Heart left ventricle (tissue), 16 donors: Measurements from ENCODE around the gene SLC22A9. TPM values are rescaled to one million over a fixed set of nuclear protein-coding genes. Genes with fewer than 3 reads are reported as not detected.

Experiments
- ATAC-seq, 4 donors: fragments of 200-7000 bp; cut with Tn5 transposase; one replicate each; pipeline ENCODE4 v1.9.1; 2020 to 2022; ENCODE audit warnings: moderate library complexity in 4 of 4, mild to moderate bottlenecking in 3 of 4, moderate number of reproducible peaks in 1 of 4
- DNase-seq, 5 donors: peaks; one replicate each; pipeline ENCODE4 v3.0.0-alpha.2; 2020
- H3K27ac ChIP-seq, 12 donors: fragments of 200-600 bp; sonication (generic) in 4 of 12; one replicate each; pipeline versions ENCODE4 v1.5.0 to v1.8.0; 2016 to 2022; ENCODE audit warnings: mild to moderate bottlenecking in 2 of 12
- H3K27me3 ChIP-seq, 9 donors: fragments of 200-600 bp; sonication (generic) in 2 of 9; one replicate each; pipeline versions ENCODE4 v1.5.1 to v1.8.0; 2016 to 2022; ENCODE audit warnings: mild to moderate bottlenecking in 3 of 9
- H3K36me3 ChIP-seq, 9 donors: fragments of 200-600 bp; sonication (generic) in 2 of 9; one replicate each; pipeline versions ENCODE4 v1.5.0 to v1.8.0; 2018 to 2022; ENCODE audit warnings: mild to moderate bottlenecking in 2 of 9
- H3K4me1 ChIP-seq, 12 donors: fragments of 200-600 bp; sonication (generic) in 4 of 12; one replicate each; pipeline versions ENCODE4 v1.5.0 to v1.8.0; 2016 to 2022; ENCODE audit warnings: mild to moderate bottlenecking in 3 of 12
- H3K4me3 ChIP-seq, 12 donors: fragments of 200-600 bp; sonication (generic) in 4 of 12; one replicate each; pipeline versions ENCODE4 v1.5.0 to v1.8.0; 2017 to 2022; ENCODE audit warnings: mild to moderate bottlenecking in 9 of 12, moderate library complexity in 4 of 12
- H3K9me3 ChIP-seq, 12 donors: fragments of 200-600 bp; sonication (generic) in 4 of 12; one replicate each; pipeline versions ENCODE4 v1.5.0 to v1.8.0; 2016 to 2022; ENCODE audit warnings: mild to moderate bottlenecking in 1 of 12
- CTCF ChIP-seq, 12 donors: fragments of 200-600 bp; sonication (generic) in 4 of 12; IDR thresholded peaks; one replicate each; pipeline versions ENCODE4 v1.5.0 to v1.8.0; 2018 to 2022; ENCODE audit warnings: antibody characterized with exemption in 12 of 12, mild to moderate bottlenecking in 5 of 12
- POLR2A ChIP-seq, 2 donors: fragments of 450-650 bp; IDR thresholded peaks; one replicate each; pipeline ENCODE4 v1.6.1; 2017; ENCODE audit warnings: antibody characterized with exemption in 2 of 2, mild to moderate bottlenecking in 2 of 2, moderate library complexity in 2 of 2
- WGBS, 4 donors: extraction: QIAGEN DNeasy Blood & Tissue Kit in 2 of 4; methylation state at CpG; one replicate each; pipeline versions ENCODE4 v1.1.5 to v1.1.7; 2013 to 2018; 5-methylcytosine and 5-hydroxymethylcytosine counted together
- intact Hi-C, 10 donors: fragments of 100-400 bp; cut with DNase I; formaldehyde crosslinking; loops; one replicate each; pipeline versions ENCODE4 v1.11.1 to v1.14.2; 2022
- polyA plus RNA-seq, 2 donors: library from polyadenylated mRNA; stranded (reverse); fragments of 200-250 nt; gene quantifications; one replicate each; pipeline ENCODE4 v1.2.3, GENCODE V29; 2013
- total RNA-seq, 9 donors: library from RNA; depleted of rRNA in 2 of 9; stranded (reverse); fragments of >200 nt in 2 of 9; fragmentation: NEBNext Ultra II Directional in 3 of 9; extraction: Animal tissue kit (Norgen Biotek cat#: 25700) in 3 of 9; gene quantifications; one replicate each; pipeline versions ENCODE4 v1.1.0 to v1.2.4, GENCODE V29; 2016 to 2023
- donor health status: ischemic (EF 13 %, LVEDD 7.1; RV severe dilation, severe dysfunction).
- donor health status: healthy with polysubstance abuse.
- donor health status: DM: no; HTN: yes; CAD: no.
- donor health status: DM: no; HTN: no; CAD: no.
- donor health status: ischemic (EF 25% LVEDD 6.9; RV normal size, moderate dysfunction).
- donor health status: ischemic (EF 25% LVEDD 5.7; RV mildly dilated, moderate dysfunction).
- donor health status: healthy.
- donor health status: DM: yes; HTN: yes; CAD: no.
- donor health status: ischemic (EF 35%, LVEDD 5.7; RV mildly dilated, moderate dysfunction).
- donor health status: nonischemic (EF 11% LVEDD 7.7; RV severe dilation, severe dysfunction).
- donor health status: DM: yes; HTN: yes; CAD: no.
- donor health status: PGD.
- donor health status: ischemic (EF 29% LVEDD 5.4; RV normal size, mild dysfunction).
- donor health status: nonischemic (EF 23%, LVEDD 6.1; RV moderate dilation, normal function).

Gene SLC22A9
- total and polyA plus RNA-seq, 11 donors = not detected

GRCh38 chr11:63445118-63445517 is 75.5 kb downstream of the SLC22A9 start:
- H3K4me1 ChIP-seq = no peaks in the 10 kb centered on the region
- DNase-seq = no peak
- no peak for ATAC-seq
- no peaks in the 10 kb centered on the region for H3K36me3 ChIP-seq
- TF ChIP-seq CTCF (IDR thresholded peaks at IDR 0.05) = no peak
- TF ChIP-seq POLR2A (IDR thresholded peaks at IDR 0.05) = no peak
- H3K27ac ChIP-seq = no peak overlapping the region
- intact Hi-C loops = loop anchor here in 1 of 10 donors (10.0 kb wide), 1 partner anchor 60 kb away; the partner anchor contains the start of gene LGALS12
- 78 to 82% (median 78%) methylated on average over 2 of the region's 2 CpGs for WGBS, 4 donors
- peaks cover 0 to 11% (median 0%) of the 10 kb centered on the region in 12 donors for H3K9me3 ChIP-seq
- H3K4me3 ChIP-seq = no peak overlapping the region
- peaks cover 0 to 4% (median 0%) of the 10 kb centered on the region in 9 donors for H3K27me3 ChIP-seq

- DNase-seq = no peak
- Histone ChIP-seq H3K4me1 (no peaks in the 10 kb centered on the region), H3K36me3 (no peaks in the 10 kb centered on the region), H3K4me3 (no peak overlapping the region), H3K27ac (no peak overlapping the region), H3K9me3 (peaks cover 0 to 11% (median 0%) of the 10 kb centered on the region in 12 donors), H3K27me3 (peaks cover 0 to 4% (median 0%) of the 10 kb centered on the region in 9 donors)
- no peak for TF ChIP-seq POLR2A (IDR thresholded peaks at IDR 0.05)
- no peak for TF ChIP-seq CTCF (IDR thresholded peaks at IDR 0.05)
- intact Hi-C loops = loop anchor here in 1 of 10 donors (10.0 kb wide), 1 partner anchor 59 kb away; the partner anchor contains the start of gene LGALS12
- ATAC-seq = no peak
Observed at GRCh38 chr11:63445720-63446119, 76.1 kb downstream of the SLC22A9 start.

GRCh38 chr11:63448646-63449045 is 79.1 kb downstream of the SLC22A9 start:
- DNase-seq (no peak), ATAC-seq (no peak)
- Histone ChIP-seq H3K27me3 (peaks cover 0 to 4% (median 0%) of the 10 kb centered on the region in 9 donors), H3K4me1 (no peaks in the 10 kb centered on the region), H3K9me3 (peaks cover 0 to 4% (median 0%) of the 10 kb centered on the region in 12 donors), H3K36me3 (no peaks in the 10 kb centered on the region), H3K4me3 (no peak overlapping the region), H3K27ac (no peak overlapping the region)
- WGBS, 4 donors = 31 to 44% (median 33%) methylated on average over 1 of the region's 1 CpG
- intact Hi-C loops = loop anchor here in 1 of 10 donors (10.0 kb wide), 1 partner anchor 56 kb away; the partner anchor contains the start of gene LGALS12
- TF ChIP-seq POLR2A (IDR thresholded peaks at IDR 0.05) (no peak), CTCF (IDR thresholded peaks at IDR 0.05) (no peak)

GRCh38 chr11:63459586-63459985 is 90.0 kb downstream of the SLC22A9 start:
- WGBS, 4 donors = 38 to 52% (median 43%) methylated on average over 6 of the region's 6 CpGs
- Histone ChIP-seq H3K27me3 (peaks cover 0 to 8% (median 4%) of the 10 kb centered on the region in 9 donors), H3K4me3 (no peak overlapping the region), H3K27ac (no peak overlapping the region), H3K9me3 (no peaks in the 10 kb centered on the region), H3K36me3 (no peaks in the 10 kb centered on the region), H3K4me1 (no peaks in the 10 kb centered on the region)
- ATAC-seq (no peak), DNase-seq (no peak)
- intact Hi-C loops = no loop called here
- TF ChIP-seq POLR2A (IDR thresholded peaks at IDR 0.05) = no peak
- TF ChIP-seq CTCF (IDR thresholded peaks at IDR 0.05) = no peak

Other genes starting within 250 kb of the SLC22A9 start
- gene SLC22A24, start 225.6 kb upstream of the SLC22A9 start, total RNA-seq = not detected
- not detected for gene SLC22A24, start 225.6 kb upstream of the SLC22A9 start, polyA plus RNA-seq
- not detected for gene SLC22A25, start 126.2 kb upstream of the SLC22A9 start, total RNA-seq
- gene SLC22A25, start 126.2 kb upstream of the SLC22A9 start, polyA plus RNA-seq = not detected
- gene PLAAT5, start 121.4 kb downstream of the SLC22A9 start, total RNA-seq = 1 to 10 TPM in 8 of 9 donors, under 1 TPM in 1; 0.49 to 7.1 (median 1.6) TPM
- 1 to 10 TPM in 1 of 2 donors, under 1 TPM in 1; 0.73 to 1.1 TPM for gene PLAAT5, start 121.4 kb downstream of the SLC22A9 start, polyA plus RNA-seq
- 10 to 100 TPM in 1 of 9 donors, 1 to 10 TPM in 3, under 1 TPM in 3, not detected in 2; 0.32 to 15.1 (median 1.1) TPM for gene LGALS12, start 136.3 kb downstream of the SLC22A9 start, total RNA-seq
- 1 to 10 TPM; 1.2 to 4.6 TPM for gene LGALS12, start 136.3 kb downstream of the SLC22A9 start, polyA plus RNA-seq
- 100 to 1,000 TPM in 1 of 9 donors, 10 to 100 TPM in 3, 1 to 10 TPM in 5; 4.6 to 484 (median 8.0) TPM for gene PLAAT4, start 167.0 kb downstream of the SLC22A9 start, total RNA-seq
- gene PLAAT4, start 167.0 kb downstream of the SLC22A9 start, polyA plus RNA-seq = 1 to 10 TPM; 6.8 to 9.5 TPM
- 1 to 10 TPM in 1 of 9 donors, under 1 TPM in 1, not detected in 7; 0.46 to 3.8 TPM for gene PLAAT2, start 193.6 kb downstream of the SLC22A9 start, total RNA-seq
- gene PLAAT2, start 193.6 kb downstream of the SLC22A9 start, polyA plus RNA-seq = under 1 TPM; 0.11 to 0.38 TPM
- 100 to 1,000 TPM in 8 of 9 donors, 10 to 100 TPM in 1; 84.7 to 152 (median 126) TPM for gene PLAAT3, start 244.6 kb downstream of the SLC22A9 start, total RNA-seq
- 100 to 1,000 TPM in 1 of 2 donors, 10 to 100 TPM in 1; 74.9 to 191 TPM for gene PLAAT3, start 244.6 kb downstream of the SLC22A9 start, polyA plus RNA-seq